Activated naive CD4-positive, alpha-beta T cell treated with anti-CD3 and anti-CD28 coated beads, Interleukin-2, amount 50 U/mL, for 16 hours (primary cell): ENCODE measurements around the gene SDHAF3.
"Not testable (repeated sequence)": the region's sequence is repeated elsewhere in the genome, so short reads cannot be mapped to it uniquely, and the experiment has no call there.

Experiments used
- DNase-seq: peaks from one replicate; pipeline ENCODE4 v3.0.0-alpha.2; 2020

SDHAF3 gene

DNA sequence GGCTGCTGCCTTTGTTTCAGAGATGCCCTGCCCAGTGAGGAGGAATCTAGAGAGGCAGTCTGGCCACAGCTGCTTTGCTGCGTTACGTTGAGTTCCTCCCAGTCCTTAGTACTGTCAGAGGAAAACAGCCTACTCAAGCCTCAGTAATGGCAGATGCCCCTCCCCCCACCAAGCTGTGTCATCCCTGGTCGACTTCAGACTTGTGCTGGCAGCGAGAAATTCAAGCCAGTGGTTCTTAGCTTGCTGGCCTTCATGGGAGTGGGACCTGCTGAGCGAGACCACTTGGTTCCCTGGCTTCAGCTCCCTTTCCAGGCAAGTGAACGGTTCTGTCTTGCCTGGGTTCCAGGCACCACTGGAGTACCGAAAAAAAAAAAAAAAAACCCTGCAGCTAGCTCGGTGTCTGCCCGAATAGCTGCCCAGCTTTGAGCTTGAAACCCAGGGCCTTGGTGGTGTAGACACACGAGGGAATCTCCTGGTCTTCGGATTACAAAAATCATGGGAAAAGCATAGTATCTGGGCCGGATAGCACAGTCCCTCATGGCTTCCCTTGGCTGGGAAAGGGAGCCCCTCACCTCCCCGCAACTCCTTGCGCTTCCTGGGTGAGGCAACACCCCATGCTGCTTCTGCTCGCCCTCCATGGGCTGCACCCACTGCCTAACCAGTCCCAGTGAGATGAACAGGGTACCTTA, 9.1 kb downstream of the SDHAF3 start:
- DNase-seq, result no peak

- no peak for DNase-seq
These were observed 11.2 kb downstream of the SDHAF3 start for GRCh38 chr7:97128736-97129135.

- DNase-seq, result no peak
These were observed 13.1 kb downstream of the SDHAF3 start for GRCh38 chr7:97130417-97131139.

- no peak for DNase-seq
These were observed 15.7 kb downstream of the SDHAF3 start for GRCh38 chr7:97133159-97133558.

- no peak for DNase-seq
These were observed 21.3 kb downstream of the SDHAF3 start for GRCh38 chr7:97138830-97139229.

- DNase-seq, result no peak
These were observed 27.6 kb downstream of the SDHAF3 start for GRCh38 chr7:97145068-97145467.

- DNase-seq, result no peak
These were observed 32.3 kb downstream of the SDHAF3 start for GRCh38 chr7:97149843-97150242.

DNA sequence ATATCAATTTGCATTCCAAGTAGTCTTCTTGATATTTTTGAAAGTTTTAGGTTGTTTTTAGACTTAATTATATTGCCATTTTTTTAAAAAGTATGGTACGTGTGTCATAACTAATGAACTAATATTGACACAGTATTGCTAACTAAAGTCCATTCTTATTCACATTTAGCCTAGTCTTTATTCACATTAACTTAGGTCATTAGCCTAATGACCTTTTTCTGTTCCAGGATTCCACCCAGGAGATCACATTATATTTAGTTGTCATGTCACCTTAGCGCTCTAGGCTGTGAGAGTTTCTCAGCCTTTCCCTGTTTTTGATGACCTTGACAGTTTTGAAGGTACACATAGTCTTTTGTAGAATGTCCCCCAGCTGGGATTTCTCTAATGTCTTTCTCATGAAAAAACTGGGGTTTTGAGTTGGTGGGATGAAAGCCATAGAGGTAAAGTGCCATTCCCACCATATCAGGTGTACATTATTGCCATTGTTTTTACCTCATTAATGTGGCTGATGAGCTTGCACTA, 38.5 kb downstream of the SDHAF3 start:
- no peak for DNase-seq

GRCh38 chr7:97159984-97160383, 42.5 kb downstream of the SDHAF3 start:
- not testable (repeated sequence) for DNase-seq

DNA sequence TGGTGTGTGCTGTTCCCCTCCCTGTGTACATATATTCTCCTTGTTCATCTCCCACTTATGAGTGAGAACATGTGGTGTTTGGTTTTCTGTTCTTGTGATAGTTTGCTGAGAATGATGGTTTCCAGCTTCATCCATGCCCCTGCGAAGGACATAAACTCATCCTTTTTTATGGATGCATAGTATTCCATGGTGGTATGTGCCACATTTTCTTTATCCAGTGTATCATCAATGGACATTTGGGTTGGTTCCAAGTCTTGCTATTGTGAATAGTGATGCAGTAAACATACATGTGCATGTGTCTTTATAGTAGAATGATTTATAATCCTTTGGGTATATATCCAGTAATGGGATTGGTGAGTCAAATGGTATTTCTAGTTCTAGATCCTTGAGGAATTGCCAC, 44.1 kb downstream of the SDHAF3 start:
- not testable (repeated sequence) for DNase-seq

- DNase-seq, result no peak
These were observed 48.8 kb downstream of the SDHAF3 start for GRCh38 chr7:97166308-97166707.

DNA sequence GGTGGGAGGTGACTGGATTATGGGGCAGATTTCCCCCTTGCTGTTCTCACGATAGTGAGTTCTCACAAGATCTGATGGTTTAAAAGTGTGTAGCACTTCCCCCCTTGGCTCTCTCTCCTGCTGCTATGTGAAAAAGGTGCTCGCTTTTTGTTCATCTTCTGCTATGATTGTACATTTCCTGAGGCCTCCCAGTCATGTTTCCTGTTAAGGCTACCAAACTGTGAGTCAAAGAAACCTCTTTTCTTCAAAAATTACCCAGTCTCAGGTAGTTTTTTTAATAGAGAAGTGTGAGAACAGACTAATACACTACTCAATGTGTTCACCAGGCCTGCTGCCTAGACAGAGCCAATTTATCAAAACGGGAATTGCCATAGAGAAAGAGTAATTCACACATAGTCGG, 49.7 kb downstream of the SDHAF3 start:
- DNase-seq, result no peak

DNA sequence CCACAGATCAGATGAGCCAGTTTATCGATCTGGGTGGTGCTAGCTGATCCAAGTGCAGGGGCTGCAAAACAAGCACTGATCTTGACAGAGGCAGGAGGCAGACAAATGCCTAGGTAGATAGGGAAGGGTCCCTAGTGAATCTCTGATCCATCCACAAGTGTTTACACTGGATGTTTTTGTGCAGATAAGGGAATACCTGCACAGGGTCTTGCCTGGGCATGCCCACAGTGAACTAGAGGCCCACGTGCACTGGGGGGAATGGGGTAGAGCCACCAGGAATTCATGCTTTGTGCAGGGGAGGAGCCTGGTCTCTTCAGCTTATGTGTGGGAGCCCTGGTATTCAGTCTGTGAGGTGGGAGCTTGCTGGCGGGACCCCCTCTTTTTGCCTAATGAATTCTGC, 50.3 kb downstream of the SDHAF3 start:
- DNase-seq, result no peak

GRCh38 chr7:97174303-97174702, 56.8 kb downstream of the SDHAF3 start:
- no peak for DNase-seq

DNA sequence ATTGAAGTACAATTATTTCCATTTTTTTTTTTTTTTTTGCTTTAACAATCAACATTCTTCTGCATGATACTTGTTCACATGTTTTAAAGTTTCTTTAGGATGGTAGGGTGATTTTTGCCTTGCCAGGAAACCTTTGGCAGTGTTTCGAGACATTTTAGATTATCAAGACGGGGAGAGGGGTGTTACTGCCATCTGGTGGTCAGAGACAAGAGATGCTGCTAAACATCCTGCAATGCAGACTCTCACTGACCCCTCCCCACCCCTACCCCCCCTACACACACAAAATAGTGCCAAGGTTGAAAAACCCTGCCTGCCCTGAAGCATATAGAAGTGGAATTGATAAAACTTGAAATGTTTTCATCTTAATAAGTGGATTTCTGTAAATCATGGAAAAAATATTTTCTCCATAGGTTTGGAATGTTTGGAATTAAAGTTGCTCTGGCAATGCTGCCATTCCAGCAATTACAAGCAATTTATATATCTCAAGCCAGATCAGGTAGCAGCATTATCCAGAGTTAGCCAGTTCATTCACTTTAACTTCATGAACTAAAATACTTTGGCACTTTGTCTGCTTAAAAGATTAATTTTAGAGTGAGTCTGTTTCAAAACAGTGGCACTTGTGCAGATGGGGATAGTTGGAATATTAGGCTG, 62.1 kb downstream of the SDHAF3 start:
- DNase-seq, result peak; percentile 37

DNA sequence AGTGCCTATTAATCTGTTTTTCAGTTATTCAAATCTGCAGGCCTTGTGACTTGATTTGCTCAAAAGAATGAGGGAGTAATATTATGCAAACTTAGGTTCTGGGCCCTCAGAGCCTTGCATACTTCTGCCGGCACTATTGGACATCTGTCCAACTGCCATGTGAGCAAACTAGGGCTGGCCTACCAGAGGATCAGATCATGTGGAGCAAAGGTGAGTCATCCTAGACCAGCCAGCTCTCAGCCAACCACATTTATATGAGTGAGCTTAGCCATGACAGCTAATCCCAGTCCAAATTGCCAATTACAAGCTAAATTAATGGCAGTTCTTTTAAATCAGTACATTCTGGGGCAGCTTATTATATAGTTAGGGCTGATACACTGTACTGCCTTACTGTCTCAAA, 69.6 kb downstream of the SDHAF3 start:
- no peak for DNase-seq

- not testable (repeated sequence) for DNase-seq
These were observed 78.7 kb downstream of the SDHAF3 start for GRCh38 chr7:97196174-97196573.

GRCh38 chr7:97198596-97198995, 81.1 kb downstream of the SDHAF3 start:
- no peak for DNase-seq

DNA sequence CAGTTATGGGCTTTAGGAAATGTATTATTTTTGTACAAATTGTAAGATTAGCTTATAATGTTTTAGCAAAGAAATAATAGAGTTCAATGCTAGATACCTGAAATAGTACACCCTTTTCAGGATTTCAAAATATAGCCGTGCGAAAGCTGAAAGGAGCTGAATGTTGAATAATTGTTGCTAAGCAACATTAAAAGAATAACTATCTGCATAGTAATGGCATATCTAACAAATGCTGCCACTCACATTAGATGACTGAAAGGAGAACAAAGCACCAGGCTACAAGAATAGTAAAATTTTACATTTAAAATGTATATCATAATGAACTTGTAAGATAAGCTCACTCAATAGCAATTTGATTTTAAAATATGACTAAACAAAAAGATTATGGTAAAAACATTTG, 82.5 kb downstream of the SDHAF3 start:
- DNase-seq, result no peak

- DNase-seq, result no peak
These were observed 86.5 kb downstream of the SDHAF3 start for GRCh38 chr7:97203957-97204356.

- DNase-seq, result no peak
These were observed 87.3 kb downstream of the SDHAF3 start for GRCh38 chr7:97204821-97205220.

- no peak for DNase-seq
These were observed 98.1 kb downstream of the SDHAF3 start for GRCh38 chr7:97215556-97215955.

GRCh38 chr7:97218767-97219166, 101.3 kb downstream of the SDHAF3 start:
- no peak for DNase-seq

DNA sequence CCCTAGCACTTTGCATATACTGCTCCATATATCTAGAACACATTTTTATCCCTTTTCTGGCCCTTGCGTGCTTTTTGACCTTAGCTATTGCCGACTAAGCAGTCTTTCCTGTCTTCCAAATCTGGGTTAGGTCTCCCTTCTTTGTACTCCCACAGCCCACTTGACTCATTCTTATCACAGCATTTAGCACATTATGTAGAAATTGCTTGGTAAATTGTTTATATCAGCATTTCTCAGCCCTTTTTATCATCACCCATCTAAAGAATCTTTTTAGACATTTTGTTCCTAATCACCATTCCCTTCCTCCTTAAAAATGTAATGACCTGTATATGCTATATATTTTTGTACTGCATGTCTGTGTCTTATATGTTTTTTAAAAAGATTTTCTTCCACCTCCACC, 101.7 kb downstream of the SDHAF3 start:
- no peak for DNase-seq
